Endothelial cell of umbilical vein (primary cell): ENCODE data around the gene URAD. TPM values are rescaled to one million over a fixed set of nuclear protein-coding genes. Genes with fewer than 3 reads are reported as not detected.

Source experiments
- BruUV-seq: library from RNA; stranded (reverse); fragments of 400-500 nt; replicated peaks from 2 replicates; lab custom pipeline; 2021; lab: Mats Ljungman, UMichigan
- CTCF ChIA-PET: fragments of 300-600, 350-600 bp; sonication (Branson Sonifier 250); formaldehyde crosslinking; loops from one replicate; lab custom pipeline; 2021; ENCODE audit warnings: antibody characterized with exemption, inconsistent platforms; lab: Charles Lee
- POLR2A ChIA-PET: fragments of 300-600, 350-600 bp; sonication (Branson Sonifier 250); formaldehyde crosslinking; loops from one replicate; lab custom pipeline; 2021; ENCODE audit warnings: antibody characterized with exemption, inconsistent platforms; lab: Charles Lee
- DNase-seq: peaks from one replicate; pipeline ENCODE4 v3.0.0-alpha.2; 2011; ENCODE audit warnings: low read depth, low spot score
- FAIRE-seq: peaks from 2 replicates; lab custom pipeline; 2011; peaks lifted over from hg19 to GRCh38; lab: Jason Lieb, UNC
- H2AFZ ChIP-seq: 2 replicates; pipeline ENCODE4 v1.6.0; 2012; ENCODE audit warnings: low read depth, low read length, control low read depth, inconsistent platforms
- H3K27ac ChIP-seq: 2 replicates; pipeline ENCODE4 v1.5.1; 2011; ENCODE audit warnings: low read depth, mild to moderate bottlenecking, control low read depth, low read length, moderate library complexity; ENCODE audit not compliant: insufficient read depth
- H3K27me3 ChIP-seq, 2 experiments: 2 replicates each; pipeline versions ENCODE4 v1.6.0 to v1.6.1; 2011; ENCODE audit warnings: low read length in 2 of 2, mixed read lengths in 1 of 2; ENCODE audit not compliant: control insufficient read depth in 2 of 2, insufficient read depth in 2 of 2
- H3K36me3 ChIP-seq, 2 experiments: 2 replicates in 1 of 2; 3 replicates in 1 of 2; pipeline ENCODE4 v1.5.1; 2011; ENCODE audit warnings: low read length in 2 of 2, mild to moderate bottlenecking in 1 of 2, moderate library complexity in 1 of 2; ENCODE audit not compliant: control insufficient read depth in 2 of 2, insufficient read depth in 2 of 2; ENCODE audit errors: extremely low read depth in 1 of 2
- H3K4me1 ChIP-seq: 3 replicates; pipeline ENCODE4 v1.5.1; 2011; ENCODE audit warnings: mild to moderate bottlenecking, low read length; ENCODE audit not compliant: control insufficient read depth, insufficient read depth; ENCODE audit errors: extremely low read depth
- H3K4me2 ChIP-seq: 2 replicates; pipeline ENCODE4 v1.6.1; 2011; ENCODE audit warnings: low read length, control low read depth, mixed read lengths; ENCODE audit not compliant: insufficient read depth
- H3K4me3 ChIP-seq, 3 experiments: fragments of 200-600 bp in 1 of 3; sonication (generic), shearing (Covaris generic) in 1 of 3; replicated peaks in 1 of 3; 2 replicates each; pipeline ENCODE4 v1.5.1; 2011 to 2016; ENCODE audit warnings: control low read depth in 3 of 3, low read length in 3 of 3, mild to moderate bottlenecking in 2 of 3, inconsistent platforms in 1 of 3, low read depth in 1 of 3, moderate library complexity in 1 of 3; ENCODE audit not compliant: insufficient read depth in 1 of 3
- H3K79me2 ChIP-seq: 2 replicates; pipeline ENCODE4 v1.6.0; 2012; ENCODE audit warnings: low read length, inconsistent platforms; ENCODE audit not compliant: control insufficient read depth, insufficient read depth
- H3K9ac ChIP-seq: replicated peaks from 2 replicates; pipeline ENCODE3; 2011; ENCODE audit warnings: low read length, control low read depth; ENCODE audit not compliant: insufficient read depth; ENCODE audit errors: extremely low read depth
- H3K9me1 ChIP-seq: replicated peaks from 3 replicates; pipeline ENCODE4 v1.6.0; 2011; ENCODE audit warnings: mild to moderate bottlenecking, low read length; ENCODE audit not compliant: control insufficient read depth, insufficient read depth; ENCODE audit errors: extremely low read depth
- H3K9me3 ChIP-seq: replicated peaks from 2 replicates; pipeline ENCODE4 v1.5.1; 2012; ENCODE audit warnings: low read length, inconsistent platforms; ENCODE audit not compliant: control insufficient read depth, insufficient read depth
- H4K20me1 ChIP-seq: replicated peaks from 2 replicates; pipeline ENCODE3; 2011; ENCODE audit warnings: mild to moderate bottlenecking, low read length; ENCODE audit not compliant: control insufficient read depth, insufficient read depth; ENCODE audit errors: extremely low read depth
- EZH2 ChIP-seq: IDR thresholded peaks from 2 replicates; pipeline ENCODE4 v1.6.1; 2012; ENCODE audit warnings: borderline replicate concordance, low read depth, mild to moderate bottlenecking, moderate library complexity, low read length, inconsistent platforms; ENCODE audit not compliant: severe bottlenecking
- FOS ChIP-seq: IDR thresholded peaks from 2 replicates; pipeline ENCODE4 v1.6.1; 2011; ENCODE audit warnings: mild to moderate bottlenecking, low read length, moderate library complexity, borderline replicate concordance; ENCODE audit not compliant: insufficient read depth
- GATA2 ChIP-seq: IDR thresholded peaks from 2 replicates; pipeline ENCODE4 v1.7.0; 2011; ENCODE audit warnings: low read depth, mild to moderate bottlenecking, moderate library complexity, mixed read lengths, low read length; ENCODE audit not compliant: insufficient read length, insufficient read depth
- JUN ChIP-seq: IDR thresholded peaks from 2 replicates; pipeline ENCODE4 v1.6.1; 2011; ENCODE audit warnings: borderline replicate concordance, low read depth; ENCODE audit not compliant: insufficient read length, insufficient read depth
- MYC ChIP-seq: IDR thresholded peaks from one replicate; pipeline ENCODE4 v1.6.1; 2011; ENCODE audit warnings: mild to moderate bottlenecking, low read depth, low read length
- POLR2A ChIP-seq: IDR thresholded peaks from 2 replicates; pipeline ENCODE4 v1.6.1; 2012; ENCODE audit warnings: low read depth, mild to moderate bottlenecking, control low read depth, low read length
- POLR2AphosphoS5 ChIP-seq: IDR thresholded peaks from 2 replicates; pipeline ENCODE4 v1.6.1; 2012; ENCODE audit warnings: low read depth, mild to moderate bottlenecking, control low read depth, low read length, moderate library complexity; ENCODE audit not compliant: insufficient read depth
- dilution Hi-C: fragments of 300-500 bp; cut with MboI; formaldehyde crosslinking; loops from one replicate; pipeline ENCODE4 v1.15.0; 2019; ENCODE audit warnings: low sequenced_read_pairs; ENCODE audit not compliant: extremely low pct_ligation_motif_present
- intact Hi-C: fragments of 100-400 bp; cut with micrococcal nuclease; formaldehyde crosslinking; loops from one replicate; pipeline ENCODE4 v1.10.0; 2022
- polyA plus RNA-seq, 4 experiments: library from polyadenylated mRNA; depleted of rRNA in 3 of 4; stranded (reverse) in 3 of 4; unstranded in 1 of 4; fragments of >200 nt; gene quantifications; 2 replicates each; pipeline versions ENCODE4 v1.2.1 to v1.2.3, GENCODE V29; 2011 to 2012; ENCODE audit warnings: missing spikeins in 1 of 4
- total RNA-seq: library from RNA; stranded (reverse); gene quantifications from 2 replicates; pipeline ENCODE4 v1.2.3, GENCODE V29; 2021
- TF ChIP-seq, protein P1 (sequence below): IDR thresholded peaks from 2 replicates; pipeline ENCODE4 v1.6.1; 2011; ENCODE audit not compliant: insufficient read depth, insufficient read length
- TF ChIP-seq, protein P2 (sequence below), 2 donors: IDR thresholded peaks; 1 replicate in 1 of 2; 2 replicates in 1 of 2; pipeline ENCODE4 v1.5.1; 2011; ENCODE audit warnings: low read length in 2 of 2, mild to moderate bottlenecking in 2 of 2, moderate library complexity in 2 of 2, control low read depth in 1 of 2, inconsistent platforms in 1 of 2, low read depth in 1 of 2; ENCODE audit not compliant: insufficient read depth in 1 of 2; ENCODE audit errors: extremely low read depth in 1 of 2

The URAD gene
- total and polyA plus RNA-seq, 2 donors (not counting 3 experiments of a cell fraction or from before 2014, with no cell fraction given): not detected

DNA sequence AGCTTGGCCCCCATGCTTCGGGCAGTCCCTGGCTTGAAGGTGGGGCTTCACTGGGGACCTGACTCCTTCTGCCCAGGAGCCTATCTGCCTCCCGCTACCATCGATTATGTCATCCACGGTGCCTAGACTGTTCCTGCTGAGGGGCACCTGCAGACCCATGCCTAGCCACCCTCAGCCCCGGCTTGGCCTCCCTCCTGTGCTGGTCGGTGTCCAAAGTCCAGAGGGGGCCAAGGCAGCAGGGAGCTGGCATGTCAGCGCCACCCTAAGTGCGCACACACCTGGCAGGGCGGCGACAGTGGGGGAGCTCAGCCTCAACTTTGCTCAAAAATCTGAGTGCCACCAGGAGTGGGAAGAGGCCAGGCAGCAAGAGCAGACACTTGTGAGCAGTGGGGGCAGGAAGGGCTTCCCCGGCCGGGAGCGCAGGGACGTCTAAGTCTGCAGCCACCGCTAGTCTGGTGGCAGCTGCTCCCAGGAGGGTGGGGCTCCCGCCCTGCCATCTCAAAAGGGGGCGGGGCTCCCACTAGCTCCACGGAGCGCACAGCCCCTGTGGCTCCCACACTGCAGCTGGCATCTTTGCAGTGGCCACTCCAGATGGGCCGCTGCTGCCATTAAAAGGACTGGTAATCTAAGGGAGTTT is 13.5 kb upstream of the URAD start:
- intact Hi-C loops (no loop called here), dilution Hi-C loops (no loop called here)
- FAIRE-seq (no peak), DNase-seq (no peak)
- no peaks in the 10 kb centered on the region for H3K9me3 ChIP-seq
- H3K9ac ChIP-seq: no peak overlapping the region
- H3K9me1 ChIP-seq: no peaks in the 10 kb centered on the region
- no peak overlapping the region for H3K4me2 ChIP-seq
- BruUV-seq: no TSS peak
- no peaks in the 10 kb centered on the region for H3K4me1 ChIP-seq
- H3K27ac ChIP-seq: no peak overlapping the region
- no peaks in the 10 kb centered on the region for H3K36me3 ChIP-seq
- no peak overlapping the region for H2AFZ ChIP-seq
- no peaks in the 10 kb centered on the region for H3K27me3 ChIP-seq
- H3K79me2 ChIP-seq: no peaks in the 10 kb centered on the region
- ChIA-PET CTCF (interaction anchor here (1.5 kb wide), 1 partner anchor 18 kb away, joined by 3 read pairs; no protein-coding TSS in a partner anchor), POLR2A (no interaction called here)
- no peaks in the 10 kb centered on the region for H4K20me1 ChIP-seq
- TF ChIP-seq EZH2 (no peak), JUN (no peak), MYC (no peak), POLR2A (no peak), GATA2 (no peak), POLR2AphosphoS5 (no peak), FOS (no peak)
- TF ChIP-seq, protein P1, sequence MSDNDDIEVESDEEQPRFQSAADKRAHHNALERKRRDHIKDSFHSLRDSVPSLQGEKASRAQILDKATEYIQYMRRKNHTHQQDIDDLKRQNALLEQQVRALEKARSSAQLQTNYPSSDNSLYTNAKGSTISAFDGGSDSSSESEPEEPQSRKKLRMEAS: no peak
- TF ChIP-seq, protein P2, sequence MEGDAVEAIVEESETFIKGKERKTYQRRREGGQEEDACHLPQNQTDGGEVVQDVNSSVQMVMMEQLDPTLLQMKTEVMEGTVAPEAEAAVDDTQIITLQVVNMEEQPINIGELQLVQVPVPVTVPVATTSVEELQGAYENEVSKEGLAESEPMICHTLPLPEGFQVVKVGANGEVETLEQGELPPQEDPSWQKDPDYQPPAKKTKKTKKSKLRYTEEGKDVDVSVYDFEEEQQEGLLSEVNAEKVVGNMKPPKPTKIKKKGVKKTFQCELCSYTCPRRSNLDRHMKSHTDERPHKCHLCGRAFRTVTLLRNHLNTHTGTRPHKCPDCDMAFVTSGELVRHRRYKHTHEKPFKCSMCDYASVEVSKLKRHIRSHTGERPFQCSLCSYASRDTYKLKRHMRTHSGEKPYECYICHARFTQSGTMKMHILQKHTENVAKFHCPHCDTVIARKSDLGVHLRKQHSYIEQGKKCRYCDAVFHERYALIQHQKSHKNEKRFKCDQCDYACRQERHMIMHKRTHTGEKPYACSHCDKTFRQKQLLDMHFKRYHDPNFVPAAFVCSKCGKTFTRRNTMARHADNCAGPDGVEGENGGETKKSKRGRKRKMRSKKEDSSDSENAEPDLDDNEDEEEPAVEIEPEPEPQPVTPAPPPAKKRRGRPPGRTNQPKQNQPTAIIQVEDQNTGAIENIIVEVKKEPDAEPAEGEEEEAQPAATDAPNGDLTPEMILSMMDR (IDR thresholded peaks at IDR 0.05; ENCODE audit: extremely low read depth in 1 of 2, insufficient read depth in 1 of 2, low read depth in 1 of 2, low read length in 2 of 2): no peak
- no peak overlapping the region for H3K4me3 ChIP-seq
